IPS-18a (cell line): ENCODE data around the gene PWWP2B.

ENCODE experiments used
- H3K27ac ChIP-seq: one replicate; pipeline ENCODE4 v1.5.1; 2013; ENCODE audit warnings: low read length
- H3K27me3 ChIP-seq: one replicate; pipeline ENCODE4 v1.6.1; 2013; ENCODE audit warnings: mild to moderate bottlenecking, low read length; ENCODE audit not compliant: control insufficient read depth, insufficient read depth
- H3K36me3 ChIP-seq: one replicate; pipeline ENCODE4 v1.6.1; 2013; ENCODE audit warnings: low read depth, low read length; ENCODE audit not compliant: control insufficient read depth
- H3K4me1 ChIP-seq: one replicate; pipeline ENCODE4 v1.6.1; 2013; ENCODE audit warnings: low read depth, low read length; ENCODE audit not compliant: control insufficient read depth
- H3K4me3 ChIP-seq: one replicate; pipeline ENCODE4 v1.5.1; 2013; ENCODE audit warnings: low read length
- H3K9ac ChIP-seq: one replicate; pipeline ENCODE4 v1.6.1; 2013; ENCODE audit warnings: mild to moderate bottlenecking, low read length, moderate library complexity
- H3K9me3 ChIP-seq: one replicate; pipeline ENCODE4 v1.6.1; 2013; ENCODE audit warnings: low read depth, low read length; ENCODE audit not compliant: control insufficient read depth

The PWWP2B gene

GRCh38 chr10:132414402-132415016 lies 17.5 kb downstream of the PWWP2B start:
- Histone ChIP-seq H3K36me3 (no peaks in the 10 kb centered on the region), H3K9ac (no peak overlapping the region), H3K4me1 (peaks cover 17% of the 10 kb centered on the region), H3K27ac (no peak overlapping the region), H3K4me3 (no peak overlapping the region), H3K27me3 (no peaks in the 10 kb centered on the region), H3K9me3 (no peaks in the 10 kb centered on the region)

GRCh38 chr10:132415255-132415654 lies 18.3 kb downstream of the PWWP2B start:
- H3K27me3 ChIP-seq: no peaks in the 10 kb centered on the region
- no peak overlapping the region for H3K9ac ChIP-seq
- H3K9me3 ChIP-seq: no peaks in the 10 kb centered on the region
- H3K4me3 ChIP-seq: no peak overlapping the region
- no peaks in the 10 kb centered on the region for H3K36me3 ChIP-seq
- no peak overlapping the region for H3K27ac ChIP-seq
- H3K4me1 ChIP-seq: peaks cover 12% of the 10 kb centered on the region

- H3K9me3 ChIP-seq: no peaks in the 10 kb centered on the region
- H3K9ac ChIP-seq: no peak overlapping the region
- no peaks in the 10 kb centered on the region for H3K36me3 ChIP-seq
- H3K27me3 ChIP-seq: no peaks in the 10 kb centered on the region
- H3K4me1 ChIP-seq: peaks cover 18% of the 10 kb centered on the region
- no peak overlapping the region for H3K4me3 ChIP-seq
- no peak overlapping the region for H3K27ac ChIP-seq
Observed at GRCh38 chr10:132415956-132416355, 19.0 kb downstream of the PWWP2B start.

- Histone ChIP-seq H3K9ac (no peak overlapping the region), H3K4me1 (peaks cover 18% of the 10 kb centered on the region), H3K9me3 (no peaks in the 10 kb centered on the region), H3K36me3 (no peaks in the 10 kb centered on the region), H3K27me3 (no peaks in the 10 kb centered on the region), H3K4me3 (no peak overlapping the region), H3K27ac (no peak overlapping the region)
Observed at GRCh38 chr10:132416566-132417256, 19.7 kb downstream of the PWWP2B start.

GRCh38 chr10:132417257-132417910 lies 20.4 kb downstream of the PWWP2B start:
- H3K27ac ChIP-seq: no peak overlapping the region
- H3K9me3 ChIP-seq: no peaks in the 10 kb centered on the region

GRCh38 chr10:132417957-132418441 lies 21.0 kb downstream of the PWWP2B start:
- no peaks in the 10 kb centered on the region for H3K36me3 ChIP-seq
- no peaks in the 10 kb centered on the region for H3K9me3 ChIP-seq
- no peak overlapping the region for H3K27ac ChIP-seq
- no peak overlapping the region for H3K9ac ChIP-seq
- H3K4me3 ChIP-seq: no peak overlapping the region
- H3K4me1 ChIP-seq: peaks cover 18% of the 10 kb centered on the region
- no peaks in the 10 kb centered on the region for H3K27me3 ChIP-seq

More at GRCh38 chr10:132417257-132417910, 20.4 kb downstream of the PWWP2B start:
- Histone ChIP-seq H3K9ac (no peak overlapping the region), H3K4me3 (no peak overlapping the region), H3K27me3 (no peaks in the 10 kb centered on the region), H3K4me1 (peaks cover 18% of the 10 kb centered on the region), H3K36me3 (no peaks in the 10 kb centered on the region)

GRCh38 chr10:132418527-132419416 lies 21.8 kb downstream of the PWWP2B start:
- no peak overlapping the region for H3K27ac ChIP-seq
- H3K4me3 ChIP-seq: no peak overlapping the region
- H3K9ac ChIP-seq: no peak overlapping the region
- no peaks in the 10 kb centered on the region for H3K27me3 ChIP-seq
- H3K4me1 ChIP-seq: peaks cover 18% of the 10 kb centered on the region
- H3K36me3 ChIP-seq: no peaks in the 10 kb centered on the region
- no peaks in the 10 kb centered on the region for H3K9me3 ChIP-seq

- Histone ChIP-seq H3K27ac (no peak overlapping the region), H3K27me3 (no peaks in the 10 kb centered on the region), H3K9me3 (no peaks in the 10 kb centered on the region), H3K4me1 (peaks cover 18% of the 10 kb centered on the region), H3K4me3 (no peak overlapping the region), H3K9ac (no peak overlapping the region), H3K36me3 (no peaks in the 10 kb centered on the region)
Observed at GRCh38 chr10:132419538-132420468, 22.8 kb downstream of the PWWP2B start.

GRCh38 chr10:132420469-132420980 lies 23.5 kb downstream of the PWWP2B start:
- no peak overlapping the region for H3K9ac ChIP-seq
- no peak overlapping the region for H3K4me3 ChIP-seq
- H3K4me1 ChIP-seq: peaks cover 18% of the 10 kb centered on the region
- H3K27me3 ChIP-seq: no peaks in the 10 kb centered on the region
- no peak overlapping the region for H3K27ac ChIP-seq
- H3K9me3 ChIP-seq: no peaks in the 10 kb centered on the region
- no peaks in the 10 kb centered on the region for H3K36me3 ChIP-seq

GRCh38 chr10:132420981-132421846 lies 24.2 kb downstream of the PWWP2B start:
- Histone ChIP-seq H3K9ac (no peak overlapping the region), H3K4me3 (no peak overlapping the region), H3K4me1 (peaks cover 18% of the 10 kb centered on the region), H3K36me3 (no peaks in the 10 kb centered on the region), H3K27ac (no peak overlapping the region), H3K27me3 (no peaks in the 10 kb centered on the region), H3K9me3 (no peaks in the 10 kb centered on the region)
